Body of pancreas (tissue), 4 donors: ENCODE measurements around the gene AVPR2. TPM values are rescaled to one million over a fixed set of nuclear protein-coding genes. Genes with fewer than 3 reads are reported as not detected.

Experiments used
- ATAC-seq: fragments of 150-250 bp; one replicate; pipeline ENCODE4 v1.9.1; 2016
- DNase-seq, 4 donors: peaks; one replicate each; pipeline ENCODE4 v3.0.0-alpha.2; 2019
- H3K27ac ChIP-seq, 4 donors: fragments of 200-600 bp; sonication (generic); 1 replicate in 3 of 4; 2 replicates in 1 of 4; pipeline versions ENCODE4 v1.5.1 to v1.6.1; 2016 to 2019; ENCODE audit warnings: mild to moderate bottlenecking in 1 of 4, mixed read lengths in 1 of 4, moderate library complexity in 1 of 4
- H3K27me3 ChIP-seq, 2 donors: fragments of 200-600 bp; sonication (generic); one replicate each; pipeline ENCODE4 v1.6.0; 2016; ENCODE audit warnings: mild to moderate bottlenecking in 1 of 2
- H3K36me3 ChIP-seq, 2 donors: fragments of 200-600 bp; sonication (generic); replicated peaks in 1 of 2; 2 replicates each; pipeline ENCODE4 v1.5.1; 2016; ENCODE audit warnings: low read depth in 2 of 2; ENCODE audit not compliant: insufficient read depth in 1 of 2
- H3K4me1 ChIP-seq: fragments of 200-600 bp; sonication (generic); one replicate; pipeline ENCODE4 v1.6.0; 2016
- H3K4me3 ChIP-seq, 2 donors: fragments of 200-600 bp; sonication (generic); 1 replicate in 1 of 2; 2 replicates in 1 of 2; pipeline ENCODE4 v1.5.1; 2016 to 2019
- H3K9me3 ChIP-seq, 3 donors: fragments of 200-600 bp; sonication (generic); 1 replicate in 2 of 3; 2 replicates in 1 of 3; pipeline ENCODE4 v1.5.1; 2016
- CTCF ChIP-seq, 7 experiments: fragments of 450-650 bp in 4 of 7; fragments of 200-600 bp in 3 of 7; sonication (generic) in 3 of 7; IDR thresholded peaks; one replicate each; pipeline ENCODE4 v1.5.1; 2016 to 2019; ENCODE audit warnings: antibody characterized with exemption in 7 of 7
- POLR2A ChIP-seq, 3 donors: fragments of 450-650 bp; IDR thresholded peaks; one replicate each; pipeline ENCODE4 v1.6.1; 2016; ENCODE audit warnings: antibody characterized with exemption in 3 of 3, mild to moderate bottlenecking in 2 of 3
- WGBS, 2 donors: methylation state at CpG; one replicate each; pipeline ENCODE4 v1.1.5; 2017; 5-methylcytosine and 5-hydroxymethylcytosine counted together
- intact Hi-C: fragments of 100-400 bp; cut with DNase I; formaldehyde crosslinking; loops from one replicate; pipeline ENCODE4 v1.15.1; 2023
- total RNA-seq, 2 donors: library from RNA; depleted of rRNA; stranded (reverse); fragments of >200 nt; gene quantifications; one replicate each; pipeline ENCODE4 v1.1.0, GENCODE V29; 2016

The AVPR2 gene
- total RNA-seq, 2 donors from 2014 or later: 0.66 to 0.78 TPM

GRCh38 chrX:153900831-153901752 is 3.4 kb upstream of the AVPR2 start:
- 27 to 43% methylated on average over 20 to 25 of the region's 26 CpGs for WGBS, 2 donors
- H3K4me3 ChIP-seq: no peak overlapping the region
- TF ChIP-seq CTCF (IDR thresholded peaks at IDR 0.05) (no peak), POLR2A (IDR thresholded peaks at IDR 0.05) (no peak)
- no peaks in the 10 kb centered on the region for H3K9me3 ChIP-seq
- intact Hi-C loops: no loop called here
- no peaks in the 10 kb centered on the region for H3K27me3 ChIP-seq
- no peak overlapping the region for H3K27ac ChIP-seq
- H3K4me1 ChIP-seq: no peaks in the 10 kb centered on the region
- ATAC-seq (peak; percentile 42), DNase-seq (peak in 2 of 4 donors; percentile 31 to 58)
- no peaks in the 10 kb centered on the region for H3K36me3 ChIP-seq

GRCh38 chrX:153901753-153902140 is 2.7 kb upstream of the AVPR2 start:
- no peak overlapping the region for H3K27ac ChIP-seq
- DNase-seq: no peak
- H3K9me3 ChIP-seq: no peaks in the 10 kb centered on the region
- no peak for TF ChIP-seq CTCF (IDR thresholded peaks at IDR 0.05)
- no peak for TF ChIP-seq POLR2A (IDR thresholded peaks at IDR 0.05)
- intact Hi-C loops: no loop called here
- 39 to 61% methylated on average over 8 of the region's 8 CpGs for WGBS, 2 donors
- no peak overlapping the region for H3K4me3 ChIP-seq
- no peaks in the 10 kb centered on the region for H3K36me3 ChIP-seq
- H3K4me1 ChIP-seq: no peaks in the 10 kb centered on the region
- no peaks in the 10 kb centered on the region for H3K27me3 ChIP-seq
- ATAC-seq: no peak

GRCh38 chrX:153902385-153902784 is 2.1 kb upstream of the AVPR2 start:
- no peak for TF ChIP-seq POLR2A (IDR thresholded peaks at IDR 0.05)
- TF ChIP-seq CTCF (IDR thresholded peaks at IDR 0.05): no peak
- no peak for ATAC-seq
- Histone ChIP-seq H3K4me1 (no peaks in the 10 kb centered on the region), H3K9me3 (no peaks in the 10 kb centered on the region), H3K27ac (no peak overlapping the region), H3K4me3 (no peak overlapping the region), H3K27me3 (no peaks in the 10 kb centered on the region), H3K36me3 (no peaks in the 10 kb centered on the region)
- no peak for DNase-seq
- WGBS, 2 donors: 36% methylated on average over 9 of the region's 10 CpGs; no CpG with 5 or more reads in 1 of the 2 donors
- intact Hi-C loops: no loop called here

GRCh38 chrX:153903238-153903980 is 1.1 kb upstream of the AVPR2 start:
- H3K4me3 ChIP-seq: no peak overlapping the region
- 49 to 67% methylated on average over 8 to 15 of the region's 18 CpGs for WGBS, 2 donors
- ATAC-seq (no peak), DNase-seq (no peak)
- no peaks in the 10 kb centered on the region for H3K36me3 ChIP-seq
- H3K27ac ChIP-seq: no peak overlapping the region
- TF ChIP-seq POLR2A (IDR thresholded peaks at IDR 0.05) (no peak), CTCF (IDR thresholded peaks at IDR 0.05) (no peak)
- intact Hi-C loops: no loop called here
- no peaks in the 10 kb centered on the region for H3K27me3 ChIP-seq
- no peaks in the 10 kb centered on the region for H3K4me1 ChIP-seq
- no peaks in the 10 kb centered on the region for H3K9me3 ChIP-seq
